Measurements from ENCODE around the gene IQSEC1.

- TF ChIP-seq POLR2A (IDR thresholded peaks at IDR 0.05; ENCODE audit: extremely low read depth, insufficient read length) (no peak), CTCF (IDR thresholded peaks at IDR 0.05; ENCODE audit: low read depth, low read length) (no peak), MYC (IDR thresholded peaks at IDR 0.05; ENCODE audit: low read depth, low read length) (peak; percentile 58)
Observed at GRCh38 chr3:13009132-13009945, 63.9 kb downstream of the IQSEC1 start.
